Measurements from ENCODE around the gene FBLN2.

DNA sequence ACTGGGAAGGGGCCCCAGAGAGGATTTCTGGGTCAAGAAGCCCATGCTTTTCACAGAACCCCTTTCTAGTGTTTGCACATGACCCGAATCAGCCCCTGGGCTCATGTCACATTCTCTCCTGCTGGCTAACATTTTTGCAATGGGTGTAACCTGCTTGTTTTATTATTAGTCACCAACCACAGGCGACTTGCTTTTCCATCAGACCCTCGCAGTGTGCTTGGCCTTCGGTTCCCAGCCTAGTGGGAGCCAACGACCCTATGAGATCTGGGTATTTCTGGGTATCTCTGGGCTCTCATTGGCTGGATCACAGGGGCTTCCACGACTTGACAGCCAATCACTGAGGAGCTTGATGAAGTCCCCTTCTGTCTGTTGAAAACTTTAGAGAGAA, 11.0 kb upstream of the FBLN2 start:
- TF ChIP-seq SIN3A (IDR thresholded peaks at IDR 0.05; ENCODE audit: low read depth, low read length) (no peak), SUZ12 (IDR thresholded peaks at IDR 0.05; ENCODE audit: unreplicated experiment) (no peak), MTA3 (IDR thresholded peaks at IDR 0.05; ENCODE audit: borderline replicate concordance, low read length) (no peak), CHD1 (IDR thresholded peaks at IDR 0.05; ENCODE audit: low read depth, low read length) (no peak), POLR2AphosphoS5 (IDR thresholded peaks at IDR 0.05; ENCODE audit: low read length) (no peak), NFIC (IDR thresholded peaks at IDR 0.05; ENCODE audit: low read depth, low read length) (no peak)
- TF ChIP-seq, protein P1, sequence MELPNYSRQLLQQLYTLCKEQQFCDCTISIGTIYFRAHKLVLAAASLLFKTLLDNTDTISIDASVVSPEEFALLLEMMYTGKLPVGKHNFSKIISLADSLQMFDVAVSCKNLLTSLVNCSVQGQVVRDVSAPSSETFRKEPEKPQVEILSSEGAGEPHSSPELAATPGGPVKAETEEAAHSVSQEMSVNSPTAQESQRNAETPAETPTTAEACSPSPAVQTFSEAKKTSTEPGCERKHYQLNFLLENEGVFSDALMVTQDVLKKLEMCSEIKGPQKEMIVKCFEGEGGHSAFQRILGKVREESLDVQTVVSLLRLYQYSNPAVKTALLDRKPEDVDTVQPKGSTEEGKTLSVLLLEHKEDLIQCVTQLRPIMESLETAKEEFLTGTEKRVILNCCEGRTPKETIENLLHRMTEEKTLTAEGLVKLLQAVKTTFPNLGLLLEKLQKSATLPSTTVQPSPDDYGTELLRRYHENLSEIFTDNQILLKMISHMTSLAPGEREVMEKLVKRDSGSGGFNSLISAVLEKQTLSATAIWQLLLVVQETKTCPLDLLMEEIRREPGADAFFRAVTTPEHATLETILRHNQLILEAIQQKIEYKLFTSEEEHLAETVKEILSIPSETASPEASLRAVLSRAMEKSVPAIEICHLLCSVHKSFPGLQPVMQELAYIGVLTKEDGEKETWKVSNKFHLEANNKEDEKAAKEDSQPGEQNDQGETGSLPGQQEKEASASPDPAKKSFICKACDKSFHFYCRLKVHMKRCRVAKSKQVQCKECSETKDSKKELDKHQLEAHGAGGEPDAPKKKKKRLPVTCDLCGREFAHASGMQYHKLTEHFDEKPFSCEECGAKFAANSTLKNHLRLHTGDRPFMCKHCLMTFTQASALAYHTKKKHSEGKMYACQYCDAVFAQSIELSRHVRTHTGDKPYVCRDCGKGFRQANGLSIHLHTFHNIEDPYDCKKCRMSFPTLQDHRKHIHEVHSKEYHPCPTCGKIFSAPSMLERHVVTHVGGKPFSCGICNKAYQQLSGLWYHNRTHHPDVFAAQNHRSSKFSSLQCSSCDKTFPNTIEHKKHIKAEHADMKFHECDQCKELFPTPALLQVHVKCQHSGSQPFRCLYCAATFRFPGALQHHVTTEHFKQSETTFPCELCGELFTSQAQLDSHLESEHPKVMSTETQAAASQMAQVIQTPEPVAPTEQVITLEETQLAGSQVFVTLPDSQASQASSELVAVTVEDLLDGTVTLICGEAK (IDR thresholded peaks at IDR 0.05; ENCODE audit: borderline replicate concordance) = no peak

Measured in GM12878 (cell line).